Islet precursor cell (in vitro differentiated cells): Measurements from ENCODE around the gene SOX18.

Experiments used
- DNase-seq: peaks from one replicate; pipeline ENCODE4 v3.0.0-alpha.2; 2018

SOX18 gene

DNA sequence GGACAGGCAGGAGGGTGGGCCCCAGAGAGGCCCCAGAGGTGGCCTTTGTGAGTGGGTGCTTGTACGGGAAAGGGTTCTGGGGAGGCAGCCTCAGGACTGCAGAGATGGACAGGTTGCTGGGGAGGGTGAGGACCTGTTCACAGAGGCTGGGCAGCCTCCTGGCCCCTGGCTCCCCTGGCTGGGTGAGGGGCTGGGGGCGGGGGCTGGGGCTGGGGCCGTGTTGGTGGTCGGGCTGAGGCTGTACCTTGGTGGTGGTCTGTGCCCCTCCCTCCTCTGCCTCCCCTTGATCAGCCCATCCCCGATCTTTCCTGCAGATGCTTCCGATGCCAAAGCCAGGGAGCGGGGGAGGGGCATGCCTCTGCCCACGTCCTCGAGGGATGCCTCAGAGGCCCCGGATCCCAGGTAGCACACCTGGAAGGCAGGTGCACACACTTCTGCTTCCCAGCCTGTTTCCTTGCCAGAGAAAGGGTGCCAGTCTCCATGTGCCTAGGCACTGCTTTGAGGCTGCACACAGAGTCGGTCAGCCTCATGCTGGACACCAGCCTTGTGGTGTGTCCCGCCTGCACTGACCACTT, 18.4 kb upstream of the SOX18 start:
- DNase-seq: no peak

DNA sequence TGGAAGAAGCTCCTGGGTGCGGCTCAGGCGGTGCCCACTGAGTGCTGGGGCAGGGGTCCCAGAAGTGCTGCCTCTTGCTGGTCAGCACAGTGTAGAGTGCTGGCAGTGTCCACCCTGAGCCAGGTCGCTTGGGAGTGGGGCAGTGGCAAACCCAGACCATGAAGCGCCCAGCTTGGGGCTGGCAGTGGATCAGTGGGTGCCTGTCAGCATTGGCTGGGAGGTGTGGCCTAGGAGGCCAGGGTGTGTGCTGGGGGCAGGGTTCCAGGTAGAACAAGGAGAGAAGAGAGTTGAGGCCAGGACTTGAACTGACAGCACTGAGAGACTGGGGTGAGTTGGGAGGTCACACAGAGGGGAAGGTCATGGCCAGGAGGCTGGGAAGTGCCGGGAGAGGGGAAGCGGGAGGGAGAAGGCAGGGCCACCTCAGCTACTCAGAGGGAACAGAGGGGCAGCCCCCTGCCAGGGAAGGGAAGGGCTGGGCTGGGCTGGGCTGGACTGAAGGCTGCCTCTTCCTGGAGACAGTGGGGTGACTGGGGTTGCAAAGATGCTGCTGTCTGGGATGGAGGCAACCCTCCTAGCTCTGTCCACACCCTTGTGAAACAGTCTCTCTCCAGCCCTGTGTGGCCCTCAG, 17.7 kb upstream of the SOX18 start:
- no peak for DNase-seq

DNA sequence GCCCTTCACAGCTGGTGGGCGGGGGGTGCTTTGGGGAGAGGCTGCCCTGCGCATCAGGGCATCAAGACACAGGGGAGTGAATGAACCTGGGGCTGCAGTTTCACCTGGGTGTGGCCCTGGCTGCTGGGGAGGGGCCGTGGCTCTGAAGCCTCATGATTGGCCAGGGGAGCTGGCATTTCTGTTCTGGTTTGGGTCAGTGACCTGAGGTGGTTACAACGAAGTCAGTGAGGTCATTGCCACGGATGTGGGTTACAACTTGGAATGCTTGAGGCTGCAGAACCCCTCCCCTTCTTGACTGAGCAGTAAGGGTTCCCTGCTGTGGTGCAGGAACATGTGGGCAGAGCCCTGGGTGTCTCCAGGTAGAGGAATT, 16.5 kb upstream of the SOX18 start:
- DNase-seq: peak; percentile 87

DNA sequence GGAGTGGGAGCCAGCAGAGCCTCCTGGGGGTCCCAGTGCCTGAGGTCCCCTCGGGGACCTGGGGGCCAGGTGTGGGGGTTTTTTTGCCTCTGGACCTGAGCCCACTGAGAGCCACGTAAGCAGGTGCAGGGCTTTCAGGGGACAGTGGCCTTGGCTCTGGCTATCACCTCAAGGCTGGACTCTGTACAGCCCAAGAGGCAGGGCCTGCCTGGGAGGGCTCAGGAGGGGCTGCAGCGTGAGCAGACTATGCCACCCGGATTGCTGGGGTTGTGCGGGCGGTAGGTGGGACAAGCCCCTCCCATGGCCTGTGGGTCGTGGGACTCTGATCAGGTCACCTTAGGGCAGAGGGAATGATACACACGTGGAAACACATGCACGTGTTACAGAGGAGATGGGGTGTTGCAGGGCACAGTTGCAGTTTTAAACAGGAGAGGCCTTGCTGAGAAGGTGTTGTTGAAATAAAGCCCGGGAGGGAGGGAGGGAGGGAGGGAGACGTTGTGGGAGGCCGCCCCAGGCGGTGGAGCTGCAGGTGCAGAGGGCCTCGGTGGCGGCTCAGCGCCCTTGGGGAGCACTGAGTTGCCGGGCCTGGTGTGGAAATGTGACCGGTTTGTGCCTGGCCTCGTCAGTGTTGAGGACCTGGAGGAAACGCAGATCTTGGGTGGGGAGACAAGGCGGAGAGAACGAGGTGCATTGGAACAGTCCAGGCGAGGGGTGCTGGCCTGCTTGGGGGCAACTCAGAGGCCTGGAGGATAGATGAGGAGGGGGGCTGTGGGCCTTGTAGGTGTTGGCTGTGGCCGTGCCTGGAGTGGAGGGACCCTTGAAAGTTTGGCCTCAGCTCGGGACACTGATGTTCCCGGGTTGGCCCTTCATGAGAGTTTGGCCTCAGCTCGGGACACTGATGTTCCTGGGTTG, 15.9 kb upstream of the SOX18 start:
- no peak for DNase-seq

DNA sequence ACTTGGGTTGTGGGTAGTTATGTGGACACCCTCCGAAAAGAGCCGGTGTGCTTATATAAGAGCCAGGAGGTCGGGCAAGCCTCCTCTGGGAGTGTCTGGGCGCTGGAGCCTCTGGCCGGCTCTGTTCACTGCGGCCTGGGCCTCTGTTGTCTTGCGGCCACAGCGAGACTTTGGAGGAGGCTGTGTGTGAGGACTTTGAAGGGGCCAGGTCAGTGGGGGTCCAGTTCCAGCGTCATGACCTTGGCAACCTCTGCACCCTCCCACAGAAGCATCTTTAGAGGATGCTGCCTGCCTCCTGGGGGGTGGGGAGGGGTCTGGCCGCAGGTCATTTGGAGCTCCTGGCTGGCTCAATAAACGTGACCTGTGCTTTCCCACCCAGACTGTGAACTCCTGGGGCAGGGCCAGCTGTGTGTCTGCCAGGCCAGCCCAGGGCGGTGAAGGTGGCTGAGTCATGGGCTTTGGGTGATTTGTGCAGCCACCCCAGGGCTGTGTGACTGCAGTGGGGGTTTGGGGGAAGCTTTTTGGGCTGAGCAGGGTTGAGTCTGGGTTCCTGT, 14.8 kb upstream of the SOX18 start:
- no peak for DNase-seq

DNA sequence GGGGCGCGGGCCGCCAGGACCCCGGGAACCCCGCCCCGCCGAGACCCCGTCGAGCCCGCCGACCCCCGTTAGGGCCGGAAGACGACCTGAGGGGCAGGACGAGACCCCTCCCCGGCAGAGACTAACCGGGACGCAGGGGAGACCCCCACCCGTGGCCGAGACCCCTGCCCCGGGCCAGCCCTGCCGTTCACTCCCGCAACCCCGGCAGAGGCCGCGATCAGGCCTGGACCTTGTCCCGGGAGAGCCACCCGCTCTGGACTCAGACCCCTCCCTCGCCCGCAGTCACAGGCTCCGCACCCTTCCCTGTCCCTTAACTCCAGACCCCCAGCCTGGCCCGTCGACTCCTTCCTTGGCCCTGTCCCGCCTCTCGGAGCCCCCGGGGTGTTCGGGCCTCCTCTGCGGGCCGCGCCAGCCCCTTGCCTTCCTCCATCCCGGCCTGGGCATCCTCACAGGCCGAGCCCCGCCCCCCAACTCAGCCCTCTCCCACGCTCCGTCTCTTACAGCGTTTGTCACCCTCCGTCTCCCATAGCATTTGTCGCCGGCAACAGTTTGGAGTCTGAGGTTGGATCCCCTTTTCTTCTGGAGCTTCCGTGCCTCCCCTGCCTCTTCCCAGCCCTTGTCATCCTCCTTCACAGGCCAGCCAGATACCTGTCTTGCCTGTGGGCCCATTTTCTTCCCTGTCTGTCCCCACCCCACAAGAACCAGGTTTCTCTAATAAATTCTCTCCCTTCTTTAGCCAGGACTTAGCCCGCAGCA, 14.1 kb upstream of the SOX18 start:
- DNase-seq: no peak

DNA sequence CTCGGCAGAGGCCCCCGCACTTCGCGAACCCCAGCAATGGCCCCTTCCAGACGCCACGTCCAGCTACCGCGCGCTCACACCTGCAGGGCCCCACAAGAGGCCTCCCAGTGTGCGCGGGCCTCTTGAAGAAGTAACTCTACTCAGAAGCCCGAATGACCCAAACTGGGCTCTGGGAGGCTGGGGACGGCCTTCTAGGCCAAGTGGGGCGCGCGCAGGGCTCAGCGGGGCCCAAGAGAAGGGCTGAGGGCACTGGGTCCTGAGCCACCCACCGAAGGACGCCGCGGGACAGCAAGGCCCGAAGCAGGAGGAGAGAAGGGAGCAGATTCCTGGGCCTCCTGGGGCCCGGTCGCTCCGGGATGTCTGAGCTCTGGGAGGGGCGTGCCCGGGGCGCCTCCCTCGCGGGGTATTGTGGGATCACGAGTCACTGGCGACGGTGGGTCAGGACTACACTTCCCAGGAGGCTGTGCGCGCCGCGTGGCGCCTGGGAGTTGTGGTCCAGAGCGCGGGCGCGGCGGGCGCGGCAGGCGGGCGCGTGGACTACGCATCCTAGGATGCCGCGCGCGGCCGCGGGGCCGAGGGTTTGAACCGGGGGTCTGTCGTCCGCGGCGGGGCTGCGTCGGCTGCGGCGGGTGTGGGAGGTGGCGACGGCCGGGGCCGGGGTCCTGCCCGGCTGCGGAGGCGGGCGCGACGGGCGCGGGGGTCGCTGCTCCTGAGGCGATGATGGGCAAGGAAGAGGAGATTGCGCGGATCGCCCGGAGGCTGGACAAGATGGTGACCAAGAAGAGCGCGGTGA, 13.4 kb upstream of the SOX18 start, which contains the start of gene TCEA2:
Gene TCEA2 (plus strand): TSS at position 603 of the 793 bp plus-strand sequence. CDS start 115 bp downstream, at position 718.
- DNase-seq: peak; percentile 97

DNA sequence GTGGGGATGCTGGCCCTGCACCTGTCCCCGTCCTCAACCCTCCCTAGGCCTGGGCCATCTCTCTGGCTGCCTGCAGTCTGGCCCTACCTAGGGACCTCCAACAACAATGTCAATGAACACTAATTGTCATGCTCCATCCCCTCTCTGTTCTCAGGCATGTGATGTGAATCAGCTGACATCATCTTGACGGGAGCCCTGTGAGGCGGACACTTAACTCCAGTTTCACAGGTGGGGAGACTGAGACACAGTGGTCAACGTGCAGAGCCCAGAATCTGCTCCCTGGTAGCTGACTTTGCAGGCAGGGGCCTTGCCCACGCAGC, 12.8 kb upstream of the SOX18 start:
- DNase-seq: no peak

DNA sequence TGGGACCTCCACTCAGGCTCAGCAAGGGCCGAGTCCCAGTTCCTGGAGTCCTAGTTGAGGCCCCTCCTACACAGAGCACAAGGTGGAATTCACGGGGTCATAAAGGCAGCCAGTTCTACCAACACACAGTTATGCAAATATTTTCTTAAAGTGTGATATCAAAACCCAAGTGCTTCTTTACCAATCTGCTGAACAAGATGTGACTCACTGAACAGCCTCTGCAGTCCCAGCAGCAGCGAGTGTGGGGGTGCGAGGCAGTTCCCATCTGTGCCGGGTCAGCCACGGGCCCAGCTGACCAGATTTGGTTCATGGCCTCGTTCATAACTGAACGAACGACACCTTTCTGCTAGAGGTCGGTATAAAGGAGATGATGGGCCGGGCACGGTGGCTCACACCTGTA, 9.1 kb upstream of the SOX18 start:
- DNase-seq: no peak

DNA sequence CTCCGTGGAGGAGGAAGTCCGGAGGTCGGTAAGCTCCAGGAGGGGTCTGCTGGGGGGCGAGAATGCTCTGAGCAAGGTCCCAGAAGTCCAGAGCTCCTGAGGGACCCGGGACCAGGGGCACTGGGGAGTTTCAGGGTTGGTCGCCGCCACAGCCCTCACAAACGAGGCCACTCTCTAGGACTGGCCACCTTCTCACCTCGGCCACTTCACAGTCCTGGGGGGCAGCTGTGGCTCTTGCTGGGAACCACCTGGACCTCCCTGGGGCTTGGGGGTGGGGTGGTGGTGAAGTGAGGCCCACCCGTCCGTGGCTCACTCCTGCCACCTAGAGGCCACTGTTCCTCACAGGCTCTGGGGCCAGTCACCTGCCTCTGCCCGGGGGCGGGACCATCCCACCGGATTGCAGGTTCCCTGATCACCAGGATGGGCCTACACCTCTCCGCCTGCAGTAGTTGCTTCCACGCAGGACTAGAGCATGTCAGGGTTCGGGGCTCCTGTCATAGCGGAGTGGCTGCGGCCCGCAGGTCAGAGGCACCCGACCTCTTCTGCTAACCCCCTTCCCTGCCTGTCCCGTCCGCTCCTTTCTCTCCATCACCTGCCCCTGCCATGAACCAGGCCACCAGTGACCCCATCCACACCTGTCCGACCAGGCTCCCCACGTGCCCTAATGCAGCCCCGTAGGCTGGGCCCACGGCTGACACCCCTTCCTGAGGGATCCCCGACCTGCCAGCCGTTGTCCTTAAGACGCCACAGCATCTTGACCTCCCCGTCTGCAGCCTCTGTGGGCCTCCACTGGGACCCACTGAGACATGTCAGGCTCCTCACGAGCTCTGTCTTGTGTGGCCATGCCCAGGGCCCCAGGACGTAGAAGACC, 8.4 kb upstream of the SOX18 start:
- peak; percentile 89 for DNase-seq

DNA sequence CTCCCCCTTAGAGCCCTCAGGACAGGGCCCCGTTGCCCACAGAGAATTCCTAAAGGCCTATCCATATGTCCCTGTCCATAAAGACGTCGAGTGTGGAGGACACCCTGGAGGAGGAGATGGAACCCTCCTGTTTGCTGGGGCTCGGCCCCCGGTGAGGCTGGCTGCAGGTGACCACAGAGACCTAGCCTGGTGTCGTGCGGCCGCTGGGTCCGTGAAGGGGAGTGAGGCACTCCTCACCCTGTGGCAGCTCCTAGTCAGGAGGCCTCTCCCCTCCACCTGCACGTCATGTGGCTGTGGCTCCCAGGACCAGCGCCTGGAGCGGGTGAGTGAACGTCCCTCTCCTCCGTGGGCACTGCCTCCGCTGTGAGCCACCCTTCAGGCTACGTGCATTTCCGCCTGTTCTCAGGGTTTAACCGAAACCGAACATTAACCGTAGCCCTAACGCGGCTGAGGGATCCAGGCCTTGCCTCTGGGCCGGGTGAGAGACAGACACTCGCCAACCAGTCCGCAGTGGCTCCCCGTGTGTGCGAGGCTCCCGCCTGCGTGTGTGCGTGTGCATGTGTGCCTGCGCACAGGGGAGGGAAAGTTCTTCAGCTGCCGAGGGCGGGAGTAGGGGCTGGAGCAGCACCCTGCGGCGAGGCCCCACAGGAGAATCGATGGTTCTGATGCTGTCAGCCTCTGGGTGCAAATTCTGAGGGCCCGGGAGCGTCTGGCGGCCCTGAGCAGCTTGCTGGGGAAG, 7.6 kb upstream of the SOX18 start:
- no peak for DNase-seq

DNA sequence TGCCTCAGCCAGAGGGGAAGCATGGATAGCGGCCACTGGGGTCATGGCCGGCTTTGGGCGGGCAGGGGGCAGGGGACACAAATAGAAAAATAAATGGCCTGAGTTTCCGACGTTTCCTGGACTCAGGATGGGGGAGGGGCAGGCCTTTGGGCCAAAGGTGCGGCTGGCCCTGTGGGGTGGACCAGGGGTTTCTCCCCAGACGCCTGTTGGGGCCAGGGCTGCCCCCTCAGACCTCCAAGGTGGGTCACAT, 7.1 kb upstream of the SOX18 start:
- DNase-seq: no peak

DNA sequence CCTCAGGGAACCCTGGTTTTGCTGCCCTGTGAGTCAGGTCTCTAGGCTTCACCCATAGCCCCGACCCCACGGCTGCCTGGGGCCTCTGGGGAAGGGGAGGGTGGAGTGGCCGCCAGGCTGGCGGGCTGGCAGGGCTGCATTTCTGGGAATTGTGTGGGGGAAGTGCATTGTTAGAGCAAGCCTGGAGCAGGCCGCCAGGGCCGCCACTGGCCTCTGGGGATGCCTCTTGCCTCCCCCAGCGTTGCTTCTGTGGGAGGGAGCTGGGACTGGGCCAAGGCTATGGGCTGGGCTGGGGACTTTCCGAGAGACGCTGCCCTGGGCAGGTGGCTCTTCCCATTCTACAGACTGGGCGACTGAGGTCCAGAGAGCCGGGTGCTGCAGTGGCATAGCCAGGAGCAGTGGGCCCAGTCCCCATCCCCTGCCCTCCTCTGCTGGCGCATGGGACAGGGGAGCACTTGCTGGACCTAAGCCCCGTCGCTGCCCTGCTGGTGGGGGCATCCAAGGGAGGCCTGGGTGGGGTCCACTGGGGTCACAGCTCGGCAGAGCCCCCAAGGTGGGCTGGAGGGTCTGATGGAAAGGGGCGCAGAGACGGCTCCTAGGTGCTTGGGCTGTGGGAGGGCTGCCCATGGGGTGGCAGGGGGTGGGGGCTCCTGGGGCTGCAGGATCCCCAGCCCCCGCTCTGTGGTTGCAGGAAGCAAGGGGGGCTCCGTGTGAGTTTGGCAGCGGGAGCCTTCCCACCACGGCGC, 6.6 kb upstream of the SOX18 start:
- peak; percentile 80 for DNase-seq

DNA sequence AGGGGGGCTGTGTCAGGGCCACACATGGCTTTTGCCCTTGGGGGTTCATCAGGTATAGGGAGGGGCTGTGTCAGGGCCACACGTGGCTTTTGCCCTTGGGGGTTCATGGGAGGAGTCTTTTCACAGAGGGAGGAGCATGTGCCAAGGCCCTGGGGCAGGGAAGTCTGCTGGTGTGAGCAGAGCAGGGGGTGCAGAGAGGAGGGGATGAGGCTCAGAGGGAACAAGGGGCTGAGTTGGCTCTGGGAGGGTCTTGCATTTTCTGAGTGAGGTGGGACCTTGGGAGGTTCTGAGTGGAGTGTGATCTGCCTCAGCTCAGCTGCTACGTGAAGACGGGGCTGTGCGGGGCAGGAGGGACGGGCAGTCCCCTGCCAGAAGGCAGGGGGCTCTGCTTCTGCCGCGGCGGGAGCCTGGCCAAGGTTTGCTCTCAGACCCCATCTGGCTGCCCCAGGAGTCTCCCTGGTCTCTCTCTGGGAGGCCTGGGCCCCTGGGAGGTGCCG, 6.0 kb upstream of the SOX18 start:
- DNase-seq: no peak

DNA sequence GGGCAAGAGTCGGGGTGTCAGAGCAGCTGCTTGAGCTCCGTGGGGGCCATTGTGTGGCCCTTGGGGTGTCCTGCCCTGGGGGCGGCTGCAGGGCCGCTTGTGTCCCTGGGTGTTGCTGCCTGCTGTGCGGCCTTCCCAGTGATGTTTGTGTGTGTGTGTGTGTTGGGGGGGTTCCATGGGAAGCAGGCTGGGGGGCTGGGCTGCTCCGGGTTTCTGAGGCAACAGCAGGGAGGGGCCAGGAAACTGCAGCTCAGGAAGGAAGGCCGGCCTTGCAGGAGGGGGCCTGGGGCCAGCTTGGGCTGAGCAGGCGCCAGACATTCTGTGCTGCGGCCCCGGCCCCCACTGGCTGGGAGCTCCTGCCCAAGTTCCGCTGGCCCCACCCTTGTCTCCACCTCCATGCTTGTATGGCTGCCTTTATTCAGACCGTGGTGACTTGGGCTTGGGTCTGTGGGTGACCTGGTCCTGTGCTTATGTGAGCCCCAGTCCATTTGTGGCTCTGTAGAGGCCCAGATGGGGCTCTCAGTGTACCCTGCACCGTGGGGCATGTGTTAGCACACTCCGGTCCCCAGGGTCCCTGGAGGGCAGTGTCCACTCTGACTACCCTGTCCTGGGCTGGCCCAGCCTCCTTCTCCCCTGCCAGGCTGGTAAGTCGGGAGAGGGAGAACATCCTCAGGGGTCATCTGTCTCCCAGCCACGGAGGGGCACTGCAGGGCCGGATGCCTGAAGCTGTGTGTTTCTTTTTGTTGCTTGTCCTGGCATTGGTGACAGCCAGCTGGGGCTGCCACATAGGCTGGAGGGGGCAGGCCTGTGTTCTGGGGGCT, 4.6 kb upstream of the SOX18 start:
- peak; percentile 87 for DNase-seq

DNA sequence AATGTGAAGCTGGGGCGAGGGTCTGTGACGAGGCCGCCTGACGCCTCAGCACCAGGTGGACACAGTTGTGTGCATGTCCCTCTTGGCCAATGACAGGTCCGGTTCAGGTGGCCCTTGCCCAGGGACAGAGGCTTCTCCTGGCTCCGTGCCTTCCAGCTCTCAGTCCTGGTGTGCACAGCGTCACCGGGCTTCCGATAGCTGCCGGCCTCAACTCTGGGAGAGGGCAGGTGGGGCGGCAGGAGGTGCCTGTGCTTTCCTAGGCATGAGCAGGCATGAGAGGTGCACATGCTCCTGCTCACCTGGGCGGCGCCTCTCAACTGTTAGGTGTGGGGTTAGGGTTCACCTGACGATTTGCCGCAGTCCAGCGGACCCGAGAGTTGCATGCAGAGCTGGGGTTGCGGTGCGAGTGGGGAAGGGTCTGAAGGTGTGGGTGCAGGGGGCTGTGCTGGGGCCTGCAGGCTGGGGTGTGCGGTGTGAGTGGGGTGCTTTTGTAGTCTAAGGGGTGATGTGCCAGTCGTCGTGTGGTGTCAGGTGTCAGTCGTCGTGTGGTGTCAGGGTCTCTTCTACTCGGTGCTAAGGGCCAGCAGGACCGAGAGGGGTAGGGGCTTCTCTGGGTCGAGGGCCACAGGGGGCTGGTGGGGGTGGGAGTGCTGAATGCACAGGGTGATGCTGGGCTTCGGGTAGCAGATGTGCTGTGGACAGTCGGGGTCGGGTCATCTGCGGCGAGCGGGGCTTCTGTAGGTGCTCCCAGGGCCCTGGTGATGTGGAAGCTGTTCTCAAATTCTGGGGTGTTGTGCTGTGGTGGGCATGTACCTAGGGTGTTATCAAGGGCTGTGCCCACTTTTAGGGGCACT, 3.8 kb upstream of the SOX18 start:
- DNase-seq: no peak

DNA sequence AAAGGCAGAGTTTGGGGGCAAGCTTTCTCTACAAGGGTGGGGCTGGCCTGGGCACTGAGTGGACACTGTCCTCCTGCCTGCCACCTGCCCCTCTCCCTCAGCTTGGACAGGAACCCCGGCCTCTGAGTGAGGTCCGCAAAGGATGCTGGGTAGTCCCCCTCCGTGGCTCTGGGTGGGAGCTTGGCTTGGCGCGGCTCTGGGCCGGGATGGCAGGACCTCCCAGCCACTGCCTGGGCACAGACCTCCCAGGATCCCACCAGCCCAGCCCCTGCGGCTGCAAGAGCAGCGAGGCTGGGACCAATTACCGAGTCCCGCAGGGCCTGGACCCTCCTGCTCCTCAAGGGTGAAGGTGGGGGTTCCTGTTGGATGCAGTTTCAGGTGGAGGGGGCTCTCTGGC, 2.9 kb upstream of the SOX18 start:
- DNase-seq: no peak
